K562 (cell line): ENCODE data around the gene TSPAN15. TPM values are rescaled to one million over a fixed set of nuclear protein-coding genes. Genes with fewer than 3 reads are reported as not detected.

ENCODE experiments used
- LEF1 ChIP-seq: fragments of 450-650 bp; IDR thresholded peaks from 2 replicates; pipeline ENCODE4 v1.6.1; 2016; ENCODE audit warnings: mild to moderate bottlenecking
- polyA plus RNA-seq, 8 experiments: library from polyadenylated mRNA; depleted of rRNA in 4 of 8; stranded (reverse) in 5 of 8; unstranded in 3 of 8; fragments of >200 nt; fragmentation: Nextera tagmentation in 2 of 8; fragmentation: Illumina TruSeq in 1 of 8; extraction: Ambion mirVana in 2 of 8; extraction: Trizol in 1 of 8; gene quantifications; 2 replicates each; pipeline versions ENCODE4 v1.2.1 to v1.2.3, GENCODE V29; 2011 to 2014; ENCODE audit warnings: inconsistent platforms in 1 of 8, missing spikeins in 1 of 8
- total RNA-seq, 7 experiments: library from RNA; depleted of rRNA in 6 of 7; stranded (reverse); fragments of >200 nt in 6 of 7; fragmentation: Illumina TruSeq in 2 of 7; extraction: Trizol in 2 of 7; gene quantifications; 2 replicates each; pipeline versions ENCODE4 v1.2.1 to v1.2.3, GENCODE V29; 2011 to 2021; ENCODE audit warnings: low replicate concordance in 1 of 7
- TF ChIP-seq, protein P1 (sequence below), 2 experiments: fragments of 450-650 bp; formaldehyde crosslinking in 1 of 2; IDR thresholded peaks; 2 replicates each; pipeline versions ENCODE4 v1.4.0 to v1.6.1; 2014 to 2020; ENCODE audit warnings: mild to moderate bottlenecking in 2 of 2, borderline replicate concordance in 1 of 2, low read depth in 1 of 2
- TF ChIP-seq, protein P2 (sequence below), 3 experiments: fragments of 200-800 bp in 1 of 3; fragments of 250-450 bp in 1 of 3; fragments of 450-650 bp in 1 of 3; sonication (Bioruptor Pico) in 1 of 3; sonication (Bioruptor generic) in 1 of 3; formaldehyde crosslinking in 1 of 3; IDR thresholded peaks; 2 replicates each; pipeline versions ENCODE4 v1.6.1 to v1.8.0; 2016 to 2022; ENCODE audit warnings: mild to moderate bottlenecking in 2 of 3, missing genetic modification characterization in 2 of 3, missing compliant biosample characterization in 1 of 3, moderate library complexity in 1 of 3
- TF ChIP-seq, protein P3 (sequence below): fragments of 450-650 bp; conservative IDR thresholded peaks from 2 replicates; pipeline ENCODE4 v1.6.1; 2016; ENCODE audit warnings: missing genetic modification characterization, low read depth, mild to moderate bottlenecking, missing compliant biosample characterization, moderate library complexity

The TSPAN15 gene
- total and polyA plus RNA-seq, 9 of the 15 experiments (the other 6 are each of a cell fraction or from before 2014, with no cell fraction given) = 0.33 to 1.0 (median 0.45) TPM; not detected in 2

DNA sequence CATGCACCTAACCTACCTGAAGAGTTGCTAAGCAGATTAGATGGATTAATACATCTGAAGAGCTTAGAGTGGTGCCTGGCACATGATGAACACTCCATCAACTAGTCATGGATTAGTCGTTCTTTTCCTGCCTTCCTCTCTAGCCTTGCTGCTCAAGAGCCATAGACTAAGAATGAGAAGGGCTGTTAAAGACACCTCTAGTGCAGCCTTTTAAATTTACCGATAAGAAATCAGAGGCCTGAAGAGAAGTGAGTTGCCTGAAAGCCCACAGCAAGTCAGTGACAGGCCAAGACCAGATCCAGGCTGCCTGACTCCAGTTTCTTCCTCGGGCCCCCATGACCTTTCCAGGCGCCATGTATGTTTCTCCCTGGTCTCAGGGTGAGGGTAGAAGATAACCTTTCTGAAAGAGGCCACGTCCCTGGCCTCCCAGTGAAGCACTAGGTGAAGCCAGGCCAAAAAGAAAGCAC is 6.5 kb downstream of the TSPAN15 start (continued):
- TF ChIP-seq, protein P1, sequence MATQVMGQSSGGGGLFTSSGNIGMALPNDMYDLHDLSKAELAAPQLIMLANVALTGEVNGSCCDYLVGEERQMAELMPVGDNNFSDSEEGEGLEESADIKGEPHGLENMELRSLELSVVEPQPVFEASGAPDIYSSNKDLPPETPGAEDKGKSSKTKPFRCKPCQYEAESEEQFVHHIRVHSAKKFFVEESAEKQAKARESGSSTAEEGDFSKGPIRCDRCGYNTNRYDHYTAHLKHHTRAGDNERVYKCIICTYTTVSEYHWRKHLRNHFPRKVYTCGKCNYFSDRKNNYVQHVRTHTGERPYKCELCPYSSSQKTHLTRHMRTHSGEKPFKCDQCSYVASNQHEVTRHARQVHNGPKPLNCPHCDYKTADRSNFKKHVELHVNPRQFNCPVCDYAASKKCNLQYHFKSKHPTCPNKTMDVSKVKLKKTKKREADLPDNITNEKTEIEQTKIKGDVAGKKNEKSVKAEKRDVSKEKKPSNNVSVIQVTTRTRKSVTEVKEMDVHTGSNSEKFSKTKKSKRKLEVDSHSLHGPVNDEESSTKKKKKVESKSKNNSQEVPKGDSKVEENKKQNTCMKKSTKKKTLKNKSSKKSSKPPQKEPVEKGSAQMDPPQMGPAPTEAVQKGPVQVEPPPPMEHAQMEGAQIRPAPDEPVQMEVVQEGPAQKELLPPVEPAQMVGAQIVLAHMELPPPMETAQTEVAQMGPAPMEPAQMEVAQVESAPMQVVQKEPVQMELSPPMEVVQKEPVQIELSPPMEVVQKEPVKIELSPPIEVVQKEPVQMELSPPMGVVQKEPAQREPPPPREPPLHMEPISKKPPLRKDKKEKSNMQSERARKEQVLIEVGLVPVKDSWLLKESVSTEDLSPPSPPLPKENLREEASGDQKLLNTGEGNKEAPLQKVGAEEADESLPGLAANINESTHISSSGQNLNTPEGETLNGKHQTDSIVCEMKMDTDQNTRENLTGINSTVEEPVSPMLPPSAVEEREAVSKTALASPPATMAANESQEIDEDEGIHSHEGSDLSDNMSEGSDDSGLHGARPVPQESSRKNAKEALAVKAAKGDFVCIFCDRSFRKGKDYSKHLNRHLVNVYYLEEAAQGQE (IDR thresholded peaks at IDR 0.05; ENCODE audit: borderline replicate concordance) = peak; percentile 97
- TF ChIP-seq, protein P1 (CRISPR knock-in tag; IDR thresholded peaks at IDR 0.05; ENCODE audit: low read depth) = no peak
- TF ChIP-seq, protein P2, sequence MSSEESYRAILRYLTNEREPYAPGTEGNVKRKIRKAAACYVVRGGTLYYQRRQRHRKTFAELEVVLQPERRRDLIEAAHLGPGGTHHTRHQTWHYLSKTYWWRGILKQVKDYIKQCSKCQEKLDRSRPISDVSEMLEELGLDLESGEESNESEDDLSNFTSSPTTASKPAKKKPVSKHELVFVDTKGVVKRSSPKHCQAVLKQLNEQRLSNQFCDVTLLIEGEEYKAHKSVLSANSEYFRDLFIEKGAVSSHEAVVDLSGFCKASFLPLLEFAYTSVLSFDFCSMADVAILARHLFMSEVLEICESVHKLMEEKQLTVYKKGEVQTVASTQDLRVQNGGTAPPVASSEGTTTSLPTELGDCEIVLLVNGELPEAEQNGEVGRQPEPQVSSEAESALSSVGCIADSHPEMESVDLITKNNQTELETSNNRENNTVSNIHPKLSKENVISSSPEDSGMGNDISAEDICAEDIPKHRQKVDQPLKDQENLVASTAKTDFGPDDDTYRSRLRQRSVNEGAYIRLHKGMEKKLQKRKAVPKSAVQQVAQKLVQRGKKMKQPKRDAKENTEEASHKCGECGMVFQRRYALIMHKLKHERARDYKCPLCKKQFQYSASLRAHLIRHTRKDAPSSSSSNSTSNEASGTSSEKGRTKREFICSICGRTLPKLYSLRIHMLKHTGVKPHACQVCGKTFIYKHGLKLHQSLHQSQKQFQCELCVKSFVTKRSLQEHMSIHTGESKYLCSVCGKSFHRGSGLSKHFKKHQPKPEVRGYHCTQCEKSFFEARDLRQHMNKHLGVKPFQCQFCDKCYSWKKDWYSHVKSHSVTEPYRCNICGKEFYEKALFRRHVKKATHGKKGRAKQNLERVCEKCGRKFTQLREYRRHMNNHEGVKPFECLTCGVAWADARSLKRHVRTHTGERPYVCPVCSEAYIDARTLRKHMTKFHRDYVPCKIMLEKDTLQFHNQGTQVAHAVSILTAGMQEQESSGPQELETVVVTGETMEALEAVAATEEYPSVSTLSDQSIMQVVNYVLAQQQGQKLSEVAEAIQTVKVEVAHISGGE (CRISPR knock-in tag; IDR thresholded peaks at IDR 0.05) = 0 out of 6 replicates have a peak, but pooled peaks of 1 of the 3 experiments have one; percentile 38
- TF ChIP-seq LEF1 = peak; percentile 26; the same call in 1 of the 2 replicates
- TF ChIP-seq, protein P3, sequence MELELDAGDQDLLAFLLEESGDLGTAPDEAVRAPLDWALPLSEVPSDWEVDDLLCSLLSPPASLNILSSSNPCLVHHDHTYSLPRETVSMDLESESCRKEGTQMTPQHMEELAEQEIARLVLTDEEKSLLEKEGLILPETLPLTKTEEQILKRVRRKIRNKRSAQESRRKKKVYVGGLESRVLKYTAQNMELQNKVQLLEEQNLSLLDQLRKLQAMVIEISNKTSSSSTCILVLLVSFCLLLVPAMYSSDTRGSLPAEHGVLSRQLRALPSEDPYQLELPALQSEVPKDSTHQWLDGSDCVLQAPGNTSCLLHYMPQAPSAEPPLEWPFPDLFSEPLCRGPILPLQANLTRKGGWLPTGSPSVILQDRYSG (tag) = no peak
